HG03571 (cell line): Measurements from ENCODE around the gene RNU2-63P.
"Not testable (repeated sequence)": the region's sequence is repeated elsewhere in the genome, so short reads cannot be mapped to it uniquely, and the experiment has no call there.

Experiments
- ATAC-seq: cut with Tn5 transposase; IDR thresholded peaks from one replicate; pipeline ENCODE4 v1.9.1; 2021; ENCODE audit not compliant: unreplicated experiment

RNU2-63P gene

GRCh38 chr2:87987473-87987872 is 28.9 kb downstream of the RNU2-63P start:
- ATAC-seq: not testable (repeated sequence)

GRCh38 chr2:87985902-87986301 is 30.4 kb downstream of the RNU2-63P start:
- ATAC-seq: not testable (repeated sequence)

GRCh38 chr2:87981182-87981581 is 35.2 kb downstream of the RNU2-63P start:
- not testable (repeated sequence) for ATAC-seq

GRCh38 chr2:87972385-87972784 is 44.0 kb downstream of the RNU2-63P start:
- ATAC-seq: not testable (repeated sequence)
